ENCODE results near the gene LAMA4.

DNA sequence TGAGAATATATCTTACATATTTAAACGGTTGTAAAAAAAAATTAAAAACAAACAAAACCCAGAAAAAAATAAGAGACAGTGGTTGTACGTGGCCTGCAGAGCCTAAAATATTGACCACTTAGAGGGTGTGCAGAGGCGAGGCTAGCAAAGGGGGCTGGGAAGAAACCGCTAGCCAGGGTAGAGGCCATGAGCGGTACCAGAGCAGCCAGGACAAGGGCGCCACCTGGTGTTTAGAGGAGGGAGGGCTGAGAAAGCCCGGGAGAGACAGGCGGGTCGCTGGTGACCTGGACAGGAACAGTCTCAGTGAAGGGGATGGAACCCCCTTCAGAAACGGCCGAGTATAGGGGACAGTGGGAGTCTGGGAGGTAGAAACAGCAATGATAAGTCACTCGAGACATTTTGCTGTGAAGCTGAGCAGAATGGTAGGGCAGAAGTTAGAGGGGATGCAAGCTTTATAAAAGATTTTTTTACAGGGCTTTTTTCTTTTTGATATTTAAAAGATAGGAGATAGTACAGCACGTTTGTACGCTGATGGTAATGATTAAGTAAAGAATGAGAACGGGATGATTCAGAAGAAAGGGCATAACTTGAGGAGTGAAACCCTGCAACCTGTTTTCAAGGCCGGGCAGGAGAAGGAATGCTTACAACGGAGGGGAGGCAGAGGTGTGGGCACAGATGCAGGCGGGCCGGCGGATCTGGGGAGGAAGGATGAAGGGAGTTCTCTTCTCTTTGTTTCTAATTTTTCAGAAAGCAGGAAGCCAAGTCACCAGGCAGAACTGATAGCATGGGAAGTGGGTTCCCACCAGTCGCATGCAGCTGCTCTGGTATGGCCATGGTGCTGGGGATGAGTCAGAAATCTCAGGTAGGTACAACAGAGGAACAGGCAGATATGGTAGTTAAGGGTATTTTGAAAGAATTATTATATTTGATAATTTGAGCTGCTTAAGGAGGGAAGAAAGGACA lies 90.8 kb downstream of the LAMA4 start:
- TF ChIP-seq, protein P1, sequence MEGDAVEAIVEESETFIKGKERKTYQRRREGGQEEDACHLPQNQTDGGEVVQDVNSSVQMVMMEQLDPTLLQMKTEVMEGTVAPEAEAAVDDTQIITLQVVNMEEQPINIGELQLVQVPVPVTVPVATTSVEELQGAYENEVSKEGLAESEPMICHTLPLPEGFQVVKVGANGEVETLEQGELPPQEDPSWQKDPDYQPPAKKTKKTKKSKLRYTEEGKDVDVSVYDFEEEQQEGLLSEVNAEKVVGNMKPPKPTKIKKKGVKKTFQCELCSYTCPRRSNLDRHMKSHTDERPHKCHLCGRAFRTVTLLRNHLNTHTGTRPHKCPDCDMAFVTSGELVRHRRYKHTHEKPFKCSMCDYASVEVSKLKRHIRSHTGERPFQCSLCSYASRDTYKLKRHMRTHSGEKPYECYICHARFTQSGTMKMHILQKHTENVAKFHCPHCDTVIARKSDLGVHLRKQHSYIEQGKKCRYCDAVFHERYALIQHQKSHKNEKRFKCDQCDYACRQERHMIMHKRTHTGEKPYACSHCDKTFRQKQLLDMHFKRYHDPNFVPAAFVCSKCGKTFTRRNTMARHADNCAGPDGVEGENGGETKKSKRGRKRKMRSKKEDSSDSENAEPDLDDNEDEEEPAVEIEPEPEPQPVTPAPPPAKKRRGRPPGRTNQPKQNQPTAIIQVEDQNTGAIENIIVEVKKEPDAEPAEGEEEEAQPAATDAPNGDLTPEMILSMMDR (IDR thresholded peaks at IDR 0.05): peak; percentile 79 to 93 (median 88)
- no peak for TF ChIP-seq POLR2A (IDR thresholded peaks at IDR 0.05)
